A549 (cell line): Measurements from ENCODE around the gene NCKIPSD. TPM values are rescaled to one million over a fixed set of nuclear protein-coding genes. Genes with fewer than 3 reads are reported as not detected.
A peak's percentile ranks its signal among the peaks of the same experiment; 100 is the strongest.

Experiments
- ATAC-seq, 2 experiments: fragments of 200-7000 bp in 1 of 2; fragments of >200 bp in 1 of 2; cut with Nextera tagmentation in 1 of 2; cut with Tn5 transposase in 1 of 2; 3 replicates each; pipeline versions ENCODE4 v1.8.0 to v1.9.1; 2018 to 2020; ENCODE audit warnings: mild to moderate bottlenecking in 1 of 2, moderate library complexity in 1 of 2
- CTCF ChIA-PET: fragments of 300-600 bp; sonication (Branson Sonifier 250); formaldehyde crosslinking; extraction: SDS; loops from one replicate; lab custom pipeline; 2021; ENCODE audit warnings: antibody characterized with exemption, inconsistent platforms; lab: Yijun Ruan, JAX
- POLR2A ChIA-PET: fragments of 350-600 bp; formaldehyde crosslinking; extraction: SDS; loops from one replicate; lab custom pipeline; 2021; ENCODE audit warnings: antibody characterized with exemption, inconsistent platforms; lab: Yijun Ruan, JAX
- DNase-seq, 2 experiments: peaks; one replicate each; pipeline versions ENCODE4 v3.0.0 to v3.0.0-alpha.2; 2011 to 2016; ENCODE audit warnings: low read depth in 1 of 2, low spot score in 1 of 2
- FAIRE-seq: peaks from 2 replicates; lab custom pipeline; 2011; peaks lifted over from hg19 to GRCh38; lab: Jason Lieb, UNC
- H3K27ac ChIP-seq, 2 experiments: fragments of >200 bp; sonication (Bioruptor Twin); formaldehyde crosslinking; 3 replicates each; pipeline ENCODE4 v1.5.1; 2016 to 2017
- H3K4me1 ChIP-seq: fragments of >200 bp; sonication (Bioruptor Twin); formaldehyde crosslinking; 3 replicates; pipeline ENCODE4 v1.6.1; 2016
- H3K4me2 ChIP-seq: fragments of >200 bp; sonication (Bioruptor Twin); formaldehyde crosslinking; 3 replicates; pipeline ENCODE4 v1.6.1; 2016
- H3K4me3 ChIP-seq: fragments of >200 bp; sonication (Bioruptor Twin); formaldehyde crosslinking; 3 replicates; pipeline ENCODE4 v1.5.1; 2016
- H3K9me3 ChIP-seq: fragments of >200 bp; sonication (Bioruptor Twin); formaldehyde crosslinking; 3 replicates; pipeline ENCODE4 v1.6.1; 2016
- CEBPB ChIP-seq, 2 experiments: fragments of >200 bp in 1 of 2; sonication (Bioruptor Twin) in 1 of 2; formaldehyde crosslinking in 1 of 2; IDR thresholded peaks; 2 replicates each; pipeline ENCODE4 v1.6.1; 2012 to 2016
- ELK1 ChIP-seq: fragments of 150-350 bp; IDR thresholded peaks from 2 replicates; pipeline ENCODE4 v1.6.1; 2014; ENCODE audit warnings: low read depth, mild to moderate bottlenecking, low read length
- EP300 ChIP-seq, 2 experiments: fragments of >200 bp; sonication (Bioruptor Twin); formaldehyde crosslinking; IDR thresholded peaks; 2 replicates in 1 of 2; 3 replicates in 1 of 2; pipeline ENCODE4 v1.6.1; 2016 to 2017
- FOSL2 ChIP-seq, 2 experiments: fragments of 450-650 bp in 1 of 2; fragments of >200 bp in 1 of 2; sonication (Bioruptor Twin) in 1 of 2; formaldehyde crosslinking; IDR thresholded peaks; 2 replicates each; pipeline versions ENCODE4 v1.5.0 to v1.6.1; 2016 to 2020; ENCODE audit warnings: mild to moderate bottlenecking in 1 of 2, moderate library complexity in 1 of 2
- HOXB13 ChIP-seq: fragments of 250-450 bp; sonication (Bioruptor Pico); IDR thresholded peaks from 2 replicates; pipeline ENCODE4 v1.5.0; 2020; ENCODE audit warnings: low read depth, mild to moderate bottlenecking, moderate library complexity
- JUN ChIP-seq, 2 experiments: fragments of >200 bp; sonication (Bioruptor Twin); formaldehyde crosslinking; IDR thresholded peaks; 2 replicates in 1 of 2; 3 replicates in 1 of 2; pipeline ENCODE4 v1.6.1; 2016 to 2017
- MAFK ChIP-seq: fragments of 450-650 bp; IDR thresholded peaks from 2 replicates; pipeline ENCODE4 v1.6.1; 2014; ENCODE audit not compliant: partially characterized antibody
- PHF8 ChIP-seq: fragments of 200-600 bp; sonication (generic); IDR thresholded peaks from 2 replicates; pipeline ENCODE4 v1.6.1; 2016; ENCODE audit warnings: low read depth, mild to moderate bottlenecking, antibody characterized with exemption, moderate library complexity, borderline replicate concordance
- POLR2A ChIP-seq: IDR thresholded peaks from 2 replicates; pipeline ENCODE4 v1.6.1; 2012; ENCODE audit warnings: mild to moderate bottlenecking, low read length
- RAD21 ChIP-seq, 2 experiments: fragments of >200 bp in 1 of 2; sonication (Bioruptor Twin) in 1 of 2; formaldehyde crosslinking in 1 of 2; IDR thresholded peaks in 1 of 2; conservative IDR thresholded peaks in 1 of 2; 2 replicates in 1 of 2; 3 replicates in 1 of 2; pipeline ENCODE4 v1.6.1; 2012 to 2018; ENCODE audit warnings: inconsistent platforms in 1 of 2
- RFX5 ChIP-seq: fragments of 450-650 bp; IDR thresholded peaks from 2 replicates; pipeline ENCODE4 v1.7.1; 2014; ENCODE audit warnings: antibody characterized with exemption, mild to moderate bottlenecking, moderate library complexity
- SMC3 ChIP-seq: fragments of >200 bp; sonication (Bioruptor Twin); formaldehyde crosslinking; IDR thresholded peaks from 3 replicates; pipeline ENCODE4 v1.6.1; 2018; ENCODE audit warnings: inconsistent platforms
- ZFP36 ChIP-seq: fragments of 450-650 bp; IDR thresholded peaks from 2 replicates; pipeline ENCODE4 v1.6.1; 2014; ENCODE audit warnings: borderline replicate concordance; ENCODE audit not compliant: partially characterized antibody
- whole genome bisulfite sequencing: methylation state at CpG from one replicate; pipeline ENCODE4 v1.1.6; 2017; ENCODE audit errors: missing lambda C conversion rate; 5-methylcytosine and 5-hydroxymethylcytosine counted together
- polyA plus RNA-seq, 4 experiments: library from polyadenylated mRNA; depleted of rRNA in 3 of 4; stranded (reverse); fragments of >200 nt; fragmentation: RNase III in 1 of 4; extraction: RNeasy Plus Mini Kit Qiagen cat#74134 plus additional on column Dnase treatment in 1 of 4; gene quantifications; 2 replicates in 3 of 4; 3 replicates in 1 of 4; pipeline ENCODE4 v1.2.3, GENCODE V29; 2011 to 2017
- TF ChIP-seq, protein P1 (sequence below): fragments of >200 bp; sonication (Bioruptor Twin); formaldehyde crosslinking; IDR thresholded peaks from 3 replicates; pipeline ENCODE4 v1.5.1; 2016
- TF ChIP-seq, protein P2 (sequence below): IDR thresholded peaks from 2 replicates; pipeline ENCODE4 v1.6.1; 2012; ENCODE audit warnings: low read depth, borderline replicate concordance
- TF ChIP-seq, protein P3 (sequence below): fragments of >200 bp; sonication (Bioruptor Twin); formaldehyde crosslinking; IDR thresholded peaks from 3 replicates; pipeline ENCODE4 v1.6.1; 2016

NCKIPSD gene
- polyA plus RNA-seq, 2 of the 4 experiments (the other 2 are of a cell fraction), result 10.2 to 10.9 TPM

DNA sequence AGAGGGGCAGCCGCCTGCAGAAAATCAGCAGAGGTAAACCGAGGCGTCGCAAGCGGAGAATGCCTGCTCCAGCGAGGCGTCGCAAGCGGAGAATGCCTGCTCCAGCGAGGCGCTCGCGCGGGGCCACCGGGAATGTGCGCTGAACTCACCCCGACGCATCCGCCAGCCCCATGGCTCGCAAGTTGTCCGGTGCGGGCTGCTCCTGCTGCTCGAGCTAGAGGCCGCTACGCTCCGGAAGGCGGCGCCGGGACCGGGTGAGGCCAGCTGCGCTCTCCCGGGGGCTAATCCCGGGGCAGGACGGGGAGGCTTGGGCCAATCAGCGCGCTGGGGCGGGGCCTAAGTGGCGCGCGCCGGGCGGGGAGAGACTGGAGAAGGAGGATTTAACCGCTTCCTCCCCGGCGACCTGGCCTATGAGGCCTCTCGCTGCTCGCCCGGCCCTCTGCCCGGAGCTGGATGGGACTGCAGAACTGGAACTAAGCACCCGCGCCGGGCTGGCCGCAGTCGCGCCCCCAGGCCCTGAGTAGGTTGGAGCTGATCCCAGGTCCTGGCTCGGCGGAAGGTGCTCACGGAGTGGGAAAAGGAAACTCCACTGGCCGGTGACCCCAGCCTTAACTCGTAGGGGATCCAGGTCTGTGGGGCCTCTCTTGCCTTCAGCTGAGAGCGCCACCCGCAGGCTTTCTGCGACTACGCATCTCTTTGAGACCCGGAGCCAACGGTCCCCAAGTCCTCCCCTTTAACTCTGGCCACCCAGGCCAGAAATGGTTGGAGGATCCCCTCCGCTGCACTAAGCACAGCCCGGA lies 50.3 kb downstream of the NCKIPSD start, which contains the start of gene SLC26A6:
SLC26A6 (minus strand) TSS at position 240 of the 800 bp plus-strand sequence; CDS start at position 172, 68 bp downstream.
- ATAC-seq, result peak; percentile 90 to 97
- H3K9me3 ChIP-seq, result no peaks in the 10 kb centered on the region
- WGBS, result 13% methylated on average over 7 of the region's 68 CpGs
- CTCF ChIA-PET, result interaction anchor here (0.5 to 4.3 kb wide), 30 partner anchors 9 to 177 kb away, joined by 3 to 46 read pairs (median 4); partner anchors contain the start of genes CELSR3, COL7A1, TMEM89 and UCN2
- FAIRE-seq, result no peak
- H3K4me2 ChIP-seq, result peak within 1 kb of the TSS; percentile 81
- peak within 1 kb of the TSS; percentile 79 to 97 for H3K27ac ChIP-seq
- H3K4me3 ChIP-seq, result peak within 1 kb of the TSS; percentile 82
- TF ChIP-seq, protein P1, sequence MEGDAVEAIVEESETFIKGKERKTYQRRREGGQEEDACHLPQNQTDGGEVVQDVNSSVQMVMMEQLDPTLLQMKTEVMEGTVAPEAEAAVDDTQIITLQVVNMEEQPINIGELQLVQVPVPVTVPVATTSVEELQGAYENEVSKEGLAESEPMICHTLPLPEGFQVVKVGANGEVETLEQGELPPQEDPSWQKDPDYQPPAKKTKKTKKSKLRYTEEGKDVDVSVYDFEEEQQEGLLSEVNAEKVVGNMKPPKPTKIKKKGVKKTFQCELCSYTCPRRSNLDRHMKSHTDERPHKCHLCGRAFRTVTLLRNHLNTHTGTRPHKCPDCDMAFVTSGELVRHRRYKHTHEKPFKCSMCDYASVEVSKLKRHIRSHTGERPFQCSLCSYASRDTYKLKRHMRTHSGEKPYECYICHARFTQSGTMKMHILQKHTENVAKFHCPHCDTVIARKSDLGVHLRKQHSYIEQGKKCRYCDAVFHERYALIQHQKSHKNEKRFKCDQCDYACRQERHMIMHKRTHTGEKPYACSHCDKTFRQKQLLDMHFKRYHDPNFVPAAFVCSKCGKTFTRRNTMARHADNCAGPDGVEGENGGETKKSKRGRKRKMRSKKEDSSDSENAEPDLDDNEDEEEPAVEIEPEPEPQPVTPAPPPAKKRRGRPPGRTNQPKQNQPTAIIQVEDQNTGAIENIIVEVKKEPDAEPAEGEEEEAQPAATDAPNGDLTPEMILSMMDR, result peak; percentile 53
- TF ChIP-seq RFX5, result no peak
- TF ChIP-seq JUN (IDR thresholded peaks at IDR 0.05), result peak in 1 of 2 experiments; percentile 67; a peak in 3 of 5 replicates
- TF ChIP-seq HOXB13, result no peak
- TF ChIP-seq EP300 (IDR thresholded peaks at IDR 0.05), result no peak
- TF ChIP-seq ELK1, result no peak
- TF ChIP-seq POLR2A, result peak; percentile 45
- TF ChIP-seq MAFK, result no peak
- no peak for TF ChIP-seq CEBPB (IDR thresholded peaks at IDR 0.05)
- TF ChIP-seq RAD21 (conservative IDR thresholded peaks at IDR 0.05 in 1 of 2, IDR thresholded peaks at IDR 0.05 in 1 of 2), result peak; percentile 48 to 58
- TF ChIP-seq, protein P2, sequence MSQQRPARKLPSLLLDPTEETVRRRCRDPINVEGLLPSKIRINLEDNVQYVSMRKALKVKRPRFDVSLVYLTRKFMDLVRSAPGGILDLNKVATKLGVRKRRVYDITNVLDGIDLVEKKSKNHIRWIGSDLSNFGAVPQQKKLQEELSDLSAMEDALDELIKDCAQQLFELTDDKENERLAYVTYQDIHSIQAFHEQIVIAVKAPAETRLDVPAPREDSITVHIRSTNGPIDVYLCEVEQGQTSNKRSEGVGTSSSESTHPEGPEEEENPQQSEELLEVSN, result no peak
- TF ChIP-seq SMC3, result peak; percentile 39; the same call in 1 of the 3 replicates
- no peak for TF ChIP-seq FOSL2 (IDR thresholded peaks at IDR 0.05)
- TF ChIP-seq FOSL2 (CRISPR knock-in tag; IDR thresholded peaks at IDR 0.05), result no peak
- H3K4me1 ChIP-seq, result peaks cover 16% of the 10 kb centered on the region
- peak; percentile 94 to 98 for DNase-seq
- POLR2A ChIA-PET, result interaction anchor here (0.6 to 2.1 kb wide), 4 partner anchors 10 to 162 kb away, joined by 3 to 9 read pairs (median 3); partner anchors contain the start of gene CELSR3

GRCh38 chr3:48634661-48635221 lies 51.0 kb downstream of the NCKIPSD start:
- Histone ChIP-seq H3K4me2 (peak overlapping the region; percentile 81), H3K9me3 (no peaks in the 10 kb centered on the region), H3K4me3 (peak overlapping the region; percentile 82), H3K27ac (peak overlapping the region; percentile 79 to 97), H3K4me1 (peaks cover 16% of the 10 kb centered on the region)
- 100% methylated on average over 1 of the region's 30 CpGs for WGBS
- DNase-seq (peak; percentile 41 to 65), FAIRE-seq (no peak), ATAC-seq (peak; percentile 41 to 71)
- ChIA-PET POLR2A (interaction anchor here (1.2 to 2.1 kb wide), 2 partner anchors 28 to 161 kb away, joined by 3 to 9 read pairs; partner anchors contain the start of gene CELSR3), CTCF (interaction anchor here (0.5 to 4.3 kb wide), 26 partner anchors 8 to 176 kb away, joined by 3 to 46 read pairs (median 4); partner anchors contain the start of genes CELSR3, COL7A1, TMEM89 and UCN2)
- TF ChIP-seq, protein P3, sequence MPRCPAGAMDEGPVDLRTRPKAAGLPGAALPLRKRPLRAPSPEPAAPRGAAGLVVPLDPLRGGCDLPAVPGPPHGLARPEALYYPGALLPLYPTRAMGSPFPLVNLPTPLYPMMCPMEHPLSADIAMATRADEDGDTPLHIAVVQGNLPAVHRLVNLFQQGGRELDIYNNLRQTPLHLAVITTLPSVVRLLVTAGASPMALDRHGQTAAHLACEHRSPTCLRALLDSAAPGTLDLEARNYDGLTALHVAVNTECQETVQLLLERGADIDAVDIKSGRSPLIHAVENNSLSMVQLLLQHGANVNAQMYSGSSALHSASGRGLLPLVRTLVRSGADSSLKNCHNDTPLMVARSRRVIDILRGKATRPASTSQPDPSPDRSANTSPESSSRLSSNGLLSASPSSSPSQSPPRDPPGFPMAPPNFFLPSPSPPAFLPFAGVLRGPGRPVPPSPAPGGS, result 0 out of 3 replicates have a peak, but pooled peaks have one; percentile 14
- TF ChIP-seq POLR2A (peak; percentile 13; the same call in 1 of the 2 replicates), PHF8 (peak; percentile 34; the same call in 1 of the 2 replicates), ZFP36 (no peak)
